Ascending aorta (tissue), 2 donors: ENCODE data around the gene RTCA. TPM values are rescaled to one million over a fixed set of nuclear protein-coding genes. Genes with fewer than 3 reads are reported as not detected.

ENCODE experiments used
- DNase-seq, 2 donors: peaks; one replicate each; pipeline ENCODE4 v3.0.0-alpha.2; 2019; ENCODE audit warnings: low spot score in 2 of 2
- H3K27ac ChIP-seq, 2 donors: fragments of 200-600 bp; sonication (generic); one replicate each; pipeline ENCODE4 v1.5.1; 2016 to 2017; ENCODE audit warnings: mild to moderate bottlenecking in 1 of 2
- H3K27me3 ChIP-seq: fragments of 200-600 bp; sonication (generic); one replicate; pipeline ENCODE4 v1.5.1; 2017
- H3K36me3 ChIP-seq, 2 donors: fragments of 200-600 bp; sonication (generic); one replicate each; pipeline ENCODE4 v1.5.1; 2016
- H3K4me1 ChIP-seq, 2 donors: fragments of 200-600 bp; sonication (generic); one replicate each; pipeline ENCODE4 v1.5.1; 2016 to 2017; ENCODE audit warnings: mild to moderate bottlenecking in 1 of 2
- H3K4me3 ChIP-seq, 2 donors: fragments of 200-600 bp; sonication (generic); one replicate each; pipeline ENCODE4 v1.5.1; 2016 to 2017; ENCODE audit warnings: mild to moderate bottlenecking in 1 of 2
- H3K9me3 ChIP-seq, 2 donors: fragments of 200-600 bp; sonication (generic); one replicate each; pipeline ENCODE4 v1.5.1; 2016
- CTCF ChIP-seq, 3 experiments: fragments of 200-600 bp in 2 of 3; fragments of 450-650 bp in 1 of 3; sonication (generic) in 2 of 3; IDR thresholded peaks; one replicate each; pipeline ENCODE4 v1.5.1; 2016 to 2019; ENCODE audit warnings: antibody characterized with exemption in 3 of 3, mild to moderate bottlenecking in 1 of 3, moderate library complexity in 1 of 3
- intact Hi-C: fragments of 100-400 bp; cut with DNase I; formaldehyde crosslinking; loops from one replicate; pipeline ENCODE4 v1.15.1; 2023
- total RNA-seq: library from RNA; depleted of rRNA; stranded (reverse); fragments of >200 nt; gene quantifications from one replicate; pipeline ENCODE4 v1.1.0, GENCODE V29; 2016

Gene RTCA
- total RNA-seq, 1 donor from 2014 or later = 2.8 TPM

- Histone ChIP-seq H3K9me3 (no peaks in the 10 kb centered on the region), H3K27me3 (no peaks in the 10 kb centered on the region), H3K36me3 (no peaks in the 10 kb centered on the region), H3K4me3 (no peak overlapping the region), H3K4me1 (no peaks in the 10 kb centered on the region), H3K27ac (no peak overlapping the region)
- no peak for TF ChIP-seq CTCF (IDR thresholded peaks at IDR 0.05)
- intact Hi-C loops = no loop called here
- DNase-seq = no peak
Observed at GRCh38 chr1:100342348-100342747, 76.3 kb downstream of the RTCA start.

Other genes starting within 250 kb of the RTCA start
- gene SASS6, start 133.3 kb upstream of the RTCA start, total RNA-seq = 7.0 TPM
- 11.4 TPM for gene TRMT13, start 133.1 kb upstream of the RTCA start, total RNA-seq
- not detected for gene LRRC39, start 88.0 kb upstream of the RTCA start, total RNA-seq
- gene DBT, start 16.4 kb upstream of the RTCA start, total RNA-seq = 2.3 TPM
- 2.0 TPM for gene CDC14A, start 86.3 kb downstream of the RTCA start, total RNA-seq